NCI-H2107 treated with DMSO at 0.1 percent for 48 hours (cell line): ENCODE data around the gene ARPC4.

Experiments used
- DNase-seq: peaks from one replicate; lab custom pipeline; 2025; ENCODE audit not compliant: unreplicated experiment; lab: John Stamatoyannopoulos, UW

The ARPC4 gene

GRCh38 chr3:9787714-9788113 is 5.2 kb upstream of the ARPC4 start:
- no peak for DNase-seq

- DNase-seq: no peak
These were observed 1.8 kb upstream of the ARPC4 start for GRCh38 chr3:9791127-9791526.

- DNase-seq: no peak
These were observed 985 bp upstream of the ARPC4 start for GRCh38 chr3:9791790-9792404.

- DNase-seq: no peak
These were observed 389 bp downstream of the ARPC4 start for GRCh38 chr3:9793161-9793781.

GRCh38 chr3:9794400-9794799 is 1.5 kb downstream of the ARPC4 start:
- no peak for DNase-seq

GRCh38 chr3:9795207-9795606 is 2.3 kb downstream of the ARPC4 start:
- no peak for DNase-seq

- DNase-seq: no peak
These were observed 4.5 kb downstream of the ARPC4 start for GRCh38 chr3:9797196-9797945.

GRCh38 chr3:9800529-9800928 is 7.6 kb downstream of the ARPC4 start:
- DNase-seq: no peak

GRCh38 chr3:9803494-9803893 is 10.6 kb downstream of the ARPC4 start:
- no peak for DNase-seq

- no peak for DNase-seq
These were observed 12.1 kb downstream of the ARPC4 start for GRCh38 chr3:9804996-9805395.

- no peak for DNase-seq
These were observed 13.3 kb downstream of the ARPC4 start for GRCh38 chr3:9806137-9806536.

GRCh38 chr3:9806688-9807589 is 14.1 kb downstream of the ARPC4 start:
- DNase-seq: no peak

- no peak for DNase-seq
These were observed 15.1 kb downstream of the ARPC4 start for GRCh38 chr3:9807981-9808344.

GRCh38 chr3:9808345-9809037 is 15.6 kb downstream of the ARPC4 start:
- DNase-seq: no peak

GRCh38 chr3:9809239-9809614 is 16.3 kb downstream of the ARPC4 start:
- no peak for DNase-seq

GRCh38 chr3:9809615-9810432 is 16.9 kb downstream of the ARPC4 start, which contains the start of gene TTLL3:
Gene TTLL3 (plus strand): TSS chr3:9810262. CDS start chr3:9810662, 400 bp downstream.
- no peak for DNase-seq

GRCh38 chr3:9810433-9810770 is 17.5 kb downstream of the ARPC4 start:
- DNase-seq: no peak

- DNase-seq: no peak
These were observed 18.0 kb downstream of the ARPC4 start for GRCh38 chr3:9810846-9811245.

- no peak for DNase-seq
These were observed 20.1 kb downstream of the ARPC4 start for GRCh38 chr3:9812870-9813483.

GRCh38 chr3:9815986-9816385 is 23.1 kb downstream of the ARPC4 start:
- DNase-seq: no peak
